GM21528 (cell line): ENCODE data around the gene GPR148.

Experiments used
- ATAC-seq: cut with Tn5 transposase; IDR thresholded peaks from one replicate; pipeline ENCODE4 v1.9.1; 2021; ENCODE audit warnings: mild to moderate bottlenecking, moderate library complexity; ENCODE audit not compliant: unreplicated experiment, low FRiP score

The GPR148 gene

GRCh38 chr2:130766711-130767407, 38.0 kb downstream of the GPR148 start:
- no peak for ATAC-seq

- ATAC-seq: no peak
Observed at GRCh38 chr2:130767408-130767775, 38.5 kb downstream of the GPR148 start.

- ATAC-seq: no peak
Observed at GRCh38 chr2:130768191-130768855, 39.5 kb downstream of the GPR148 start.

- no peak for ATAC-seq
Observed at GRCh38 chr2:130769343-130769907, 40.6 kb downstream of the GPR148 start.

GRCh38 chr2:130776550-130776949, 47.7 kb downstream of the GPR148 start:
- no peak for ATAC-seq

- no peak for ATAC-seq
Observed at GRCh38 chr2:130778781-130779180, 49.9 kb downstream of the GPR148 start.
